Osteocyte (in vitro differentiated cells): ENCODE measurements around the gene ARHGAP28. TPM values are rescaled to one million over a fixed set of nuclear protein-coding genes. Genes with fewer than 3 reads are reported as not detected.

Source experiments
- DNase-seq: peaks from one replicate; pipeline ENCODE4 v3.0.0; 2021; ENCODE audit warnings: mixed read lengths; ENCODE audit not compliant: unreplicated experiment; ENCODE audit errors: extremely low spot score
- H3K27ac Mint-ChIP-seq: one replicate; pipeline ENCODE4 v1.8.0; 2021; ENCODE audit warnings: mild to moderate bottlenecking, mixed read lengths; ENCODE audit not compliant: unreplicated experiment
- H3K27me3 Mint-ChIP-seq: one replicate; pipeline ENCODE4 v1.8.0; 2021; ENCODE audit warnings: mixed read lengths; ENCODE audit not compliant: unreplicated experiment
- H3K36me3 Mint-ChIP-seq: one replicate; pipeline ENCODE4 v1.8.0; 2021; ENCODE audit warnings: mixed read lengths; ENCODE audit not compliant: unreplicated experiment
- H3K4me1 Mint-ChIP-seq: one replicate; pipeline ENCODE4 v1.8.0; 2021; ENCODE audit warnings: mixed read lengths; ENCODE audit not compliant: unreplicated experiment
- H3K4me3 Mint-ChIP-seq: one replicate; pipeline ENCODE4 v1.8.0; 2021; ENCODE audit warnings: mild to moderate bottlenecking, moderate library complexity, mixed read lengths; ENCODE audit not compliant: unreplicated experiment
- H3K9me3 Mint-ChIP-seq: one replicate; pipeline ENCODE4 v1.8.0; 2021; ENCODE audit warnings: mixed read lengths; ENCODE audit not compliant: unreplicated experiment
- total RNA-seq: library from RNA; stranded (reverse); gene quantifications from 2 replicates; pipeline ENCODE4 v1.2.1, GENCODE V29; 2021
- TF ChIP-seq, protein P1 (sequence below): fragments of 200-600 bp; sonication (generic); IDR thresholded peaks from 2 replicates; pipeline ENCODE4 v1.5.0; 2021; ENCODE audit warnings: antibody characterized with exemption, mild to moderate bottlenecking, moderate library complexity

The ARHGAP28 gene
- total RNA-seq, 1 donor from 2014 or later, result 18.1 TPM

GRCh38 chr18:6732952-6733351 lies 3.4 kb downstream of the ARHGAP28 start:
- Mint-ChIP-seq H3K4me3 (no peak overlapping the region), H3K27ac (peak overlapping the region; percentile 31), H3K36me3 (no peaks in the 10 kb centered on the region), H3K4me1 (peaks cover 72% of the 10 kb centered on the region), H3K9me3 (no peaks in the 10 kb centered on the region), H3K27me3 (peaks cover 2% of the 10 kb centered on the region)
- TF ChIP-seq, protein P1, sequence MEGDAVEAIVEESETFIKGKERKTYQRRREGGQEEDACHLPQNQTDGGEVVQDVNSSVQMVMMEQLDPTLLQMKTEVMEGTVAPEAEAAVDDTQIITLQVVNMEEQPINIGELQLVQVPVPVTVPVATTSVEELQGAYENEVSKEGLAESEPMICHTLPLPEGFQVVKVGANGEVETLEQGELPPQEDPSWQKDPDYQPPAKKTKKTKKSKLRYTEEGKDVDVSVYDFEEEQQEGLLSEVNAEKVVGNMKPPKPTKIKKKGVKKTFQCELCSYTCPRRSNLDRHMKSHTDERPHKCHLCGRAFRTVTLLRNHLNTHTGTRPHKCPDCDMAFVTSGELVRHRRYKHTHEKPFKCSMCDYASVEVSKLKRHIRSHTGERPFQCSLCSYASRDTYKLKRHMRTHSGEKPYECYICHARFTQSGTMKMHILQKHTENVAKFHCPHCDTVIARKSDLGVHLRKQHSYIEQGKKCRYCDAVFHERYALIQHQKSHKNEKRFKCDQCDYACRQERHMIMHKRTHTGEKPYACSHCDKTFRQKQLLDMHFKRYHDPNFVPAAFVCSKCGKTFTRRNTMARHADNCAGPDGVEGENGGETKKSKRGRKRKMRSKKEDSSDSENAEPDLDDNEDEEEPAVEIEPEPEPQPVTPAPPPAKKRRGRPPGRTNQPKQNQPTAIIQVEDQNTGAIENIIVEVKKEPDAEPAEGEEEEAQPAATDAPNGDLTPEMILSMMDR, result peak; percentile 26
- DNase-seq, result no peak

GRCh38 chr18:6733758-6734157 lies 4.2 kb downstream of the ARHGAP28 start:
- H3K27ac Mint-ChIP-seq, result no peak overlapping the region
- H3K27me3 Mint-ChIP-seq, result no peaks in the 10 kb centered on the region
- H3K4me3 Mint-ChIP-seq, result no peak overlapping the region
- H3K4me1 Mint-ChIP-seq, result peaks cover 72% of the 10 kb centered on the region
- H3K36me3 Mint-ChIP-seq, result no peaks in the 10 kb centered on the region
- DNase-seq, result no peak
- TF ChIP-seq, protein P1, result no peak
- H3K9me3 Mint-ChIP-seq, result no peaks in the 10 kb centered on the region

- TF ChIP-seq, protein P1, result no peak
- Mint-ChIP-seq H3K9me3 (no peaks in the 10 kb centered on the region), H3K4me1 (peaks cover 71% of the 10 kb centered on the region)
Observed at GRCh38 chr18:6734726-6735430, 5.4 kb downstream of the ARHGAP28 start.

DNA sequence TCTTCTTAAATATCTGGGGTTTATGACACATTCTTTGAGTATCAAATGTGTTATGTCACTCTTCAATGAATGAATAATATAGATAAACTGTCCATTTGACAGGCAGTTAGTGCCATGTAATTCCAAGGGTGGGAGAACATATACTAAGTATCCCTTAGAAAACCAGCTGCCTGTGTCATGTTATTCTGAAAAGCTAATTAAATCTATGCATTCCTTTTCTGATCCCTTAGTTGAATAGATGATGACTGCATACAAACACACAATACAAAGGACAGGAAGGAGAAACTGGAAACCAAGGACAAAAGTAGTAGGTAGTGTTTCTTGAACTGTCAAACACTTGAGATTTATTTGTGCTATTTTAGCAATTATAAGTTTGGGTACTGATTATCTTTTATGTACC lies 8.3 kb downstream of the ARHGAP28 start:
- no peak for DNase-seq
- Mint-ChIP-seq H3K4me3 (no peak overlapping the region), H3K4me1 (peaks cover 73% of the 10 kb centered on the region), H3K27ac (no peak overlapping the region), H3K27me3 (no peaks in the 10 kb centered on the region), H3K36me3 (peaks cover 2% of the 10 kb centered on the region), H3K9me3 (no peaks in the 10 kb centered on the region)
- TF ChIP-seq, protein P1, result no peak

More at GRCh38 chr18:6734726-6735430, 5.4 kb downstream of the ARHGAP28 start:
- H3K36me3 Mint-ChIP-seq, result no peaks in the 10 kb centered on the region
- no peak overlapping the region for H3K4me3 Mint-ChIP-seq
- H3K27me3 Mint-ChIP-seq, result no peaks in the 10 kb centered on the region
- H3K27ac Mint-ChIP-seq, result peak overlapping the region; percentile 69
- no peak for DNase-seq

GRCh38 chr18:6738622-6739021 lies 9.1 kb downstream of the ARHGAP28 start:
- no peak for DNase-seq
- Mint-ChIP-seq H3K9me3 (no peaks in the 10 kb centered on the region), H3K27me3 (peaks cover under 1% of the 10 kb centered on the region), H3K36me3 (peaks cover 6% of the 10 kb centered on the region), H3K4me3 (no peak overlapping the region), H3K4me1 (peaks cover 75% of the 10 kb centered on the region), H3K27ac (peak overlapping the region; percentile 17)
- TF ChIP-seq, protein P1, result no peak
